H9 (cell line): ENCODE results near the gene CISD1. TPM values are rescaled to one million over a fixed set of nuclear protein-coding genes. Genes with fewer than 3 reads are reported as not detected.

Experiments
- DNase-seq: peaks from one replicate; pipeline ENCODE4 v3.0.0-alpha.2; 2017
- H2AFZ ChIP-seq: one replicate; pipeline ENCODE4 v1.6.1; 2013; ENCODE audit warnings: mild to moderate bottlenecking, low read length, control low read depth, moderate library complexity
- H2AK5ac ChIP-seq: 2 replicates; pipeline ENCODE4 v1.6.1; 2013; ENCODE audit warnings: low read length, control low read depth, mixed read lengths; ENCODE audit not compliant: insufficient read length
- H2BK120ac ChIP-seq: one replicate; pipeline ENCODE4 v1.6.1; 2013; ENCODE audit warnings: low read depth, mild to moderate bottlenecking, low read length, control low read depth, inconsistent platforms; ENCODE audit not compliant: poor library complexity, severe bottlenecking
- H2BK12ac ChIP-seq: 2 replicates; pipeline ENCODE4 v1.6.1; 2013; ENCODE audit warnings: low read length, control low read depth, mixed read lengths, low read depth; ENCODE audit not compliant: insufficient read length
- H2BK15ac ChIP-seq: 2 replicates; pipeline ENCODE4 v1.6.1; 2013; ENCODE audit warnings: low read depth, low read length, control low read depth
- H2BK20ac ChIP-seq: one replicate; pipeline ENCODE4 v1.6.1; 2013; ENCODE audit warnings: low read depth, mild to moderate bottlenecking, low read length, control low read depth, inconsistent platforms; ENCODE audit not compliant: poor library complexity, severe bottlenecking
- H2BK5ac ChIP-seq: 2 replicates; pipeline ENCODE4 v1.6.1; 2013; ENCODE audit warnings: low read length, control low read depth, mixed read lengths; ENCODE audit not compliant: insufficient read length
- H3K14ac ChIP-seq: 2 replicates; pipeline ENCODE4 v1.6.1; 2013; ENCODE audit warnings: low read length, control low read depth; ENCODE audit not compliant: insufficient read depth
- H3K18ac ChIP-seq: 2 replicates; pipeline ENCODE4 v1.6.1; 2013; ENCODE audit warnings: low read depth, mild to moderate bottlenecking, mixed read lengths, low read length, control low read depth; ENCODE audit not compliant: insufficient read length
- H3K23ac ChIP-seq: 2 replicates; pipeline ENCODE4 v1.6.1; 2013; ENCODE audit warnings: low read length, control low read depth, mixed read lengths, low read depth; ENCODE audit not compliant: insufficient read length
- H3K23me2 ChIP-seq: 2 replicates; pipeline ENCODE4 v1.6.1; 2013; ENCODE audit warnings: low read depth, mild to moderate bottlenecking, mixed read lengths, low read length, control low read depth; ENCODE audit not compliant: insufficient read length, poor library complexity, severe bottlenecking
- H3K27ac ChIP-seq: 2 replicates; pipeline ENCODE4 v1.5.1; 2013; ENCODE audit warnings: low read length, control low read depth, mixed read lengths, low read depth; ENCODE audit not compliant: insufficient read length
- H3K27me3 ChIP-seq: 2 replicates; pipeline ENCODE4 v1.6.1; 2013; ENCODE audit warnings: low read length, control low read depth, inconsistent platforms; ENCODE audit not compliant: insufficient read depth
- H3K4ac ChIP-seq: 2 replicates; pipeline ENCODE4 v1.6.1; 2013; ENCODE audit warnings: low read depth, mild to moderate bottlenecking, control low read depth, inconsistent platforms, low read length, moderate library complexity
- H3K4me1 ChIP-seq: 2 replicates; pipeline ENCODE4 v1.6.1; 2013; ENCODE audit warnings: low read length, control low read depth, inconsistent platforms; ENCODE audit not compliant: insufficient read depth
- H3K4me2 ChIP-seq: 2 replicates; pipeline ENCODE4 v1.6.1; 2013; ENCODE audit warnings: low read length, control low read depth, mixed read lengths; ENCODE audit not compliant: insufficient read length, insufficient read depth
- H3K56ac ChIP-seq: 2 replicates; pipeline ENCODE4 v1.6.1; 2013; ENCODE audit warnings: low read depth, mild to moderate bottlenecking, mixed read lengths, low read length, control low read depth; ENCODE audit not compliant: insufficient read length
- H3K79me1 ChIP-seq: 2 replicates; pipeline ENCODE4 v1.6.1; 2013; ENCODE audit warnings: low read depth, mild to moderate bottlenecking, moderate library complexity, low read length, control low read depth, inconsistent platforms; ENCODE audit not compliant: insufficient read depth, poor library complexity, severe bottlenecking
- H3K79me2 ChIP-seq: 2 replicates; pipeline ENCODE4 v1.6.1; 2013; ENCODE audit warnings: low read length, control low read depth, inconsistent platforms; ENCODE audit not compliant: insufficient read depth
- H3K9ac ChIP-seq: 2 replicates; pipeline ENCODE4 v1.6.1; 2013; ENCODE audit warnings: low read length, control low read depth, mixed read lengths; ENCODE audit not compliant: insufficient read length; ENCODE audit errors: extremely low read depth
- H3K9me3 ChIP-seq: one replicate; pipeline ENCODE4 v1.6.1; 2013; ENCODE audit warnings: low read depth, low read length, inconsistent platforms; ENCODE audit not compliant: control insufficient read depth
- H3T11ph ChIP-seq: one replicate; pipeline ENCODE4 v1.6.1; 2013; ENCODE audit warnings: mild to moderate bottlenecking, low read length, control low read depth, inconsistent platforms
- H4K20me1 ChIP-seq: one replicate; pipeline ENCODE4 v1.6.1; 2013; ENCODE audit not compliant: control insufficient read depth, insufficient read length, insufficient read depth
- H4K5ac ChIP-seq: 2 replicates; pipeline ENCODE4 v1.6.1; 2013; ENCODE audit warnings: low read depth, mild to moderate bottlenecking, mixed read lengths, low read length, control low read depth; ENCODE audit not compliant: insufficient read length
- H4K8ac ChIP-seq: replicated peaks from 2 replicates; pipeline ENCODE4 v1.6.1; 2013; ENCODE audit warnings: low read length, control low read depth, mixed read lengths, low read depth; ENCODE audit not compliant: insufficient read length
- H4K91ac ChIP-seq: 2 replicates; pipeline ENCODE4 v1.6.1; 2013; ENCODE audit warnings: low read depth, mild to moderate bottlenecking, moderate library complexity, mixed read lengths, low read length, control low read depth; ENCODE audit not compliant: insufficient read length
- H3K27ac Mint-ChIP-seq, 3 experiments: 2 replicates in 2 of 3; 3 replicates in 1 of 3; pipeline ENCODE4 v1.8.0; 2020 to 2021; ENCODE audit warnings: mixed read lengths in 3 of 3, mild to moderate bottlenecking in 1 of 3, moderate library complexity in 1 of 3
- H3K27me3 Mint-ChIP-seq: 2 replicates; pipeline ENCODE4 v1.8.0; 2021; ENCODE audit warnings: low read depth, mild to moderate bottlenecking, moderate library complexity, mixed read lengths
- H3K36me3 Mint-ChIP-seq, 3 experiments: 2 replicates in 2 of 3; 3 replicates in 1 of 3; pipeline ENCODE4 v1.8.0; 2020 to 2021; ENCODE audit warnings: low read depth in 3 of 3, mixed read lengths in 3 of 3; ENCODE audit not compliant: insufficient read depth in 1 of 3
- H3K4me1 Mint-ChIP-seq, 2 experiments: 2 replicates each; pipeline ENCODE4 v1.8.0; 2020; ENCODE audit warnings: mixed read lengths in 2 of 2
- H3K4me3 Mint-ChIP-seq, 2 experiments: 2 replicates in 1 of 2; 3 replicates in 1 of 2; pipeline ENCODE4 v1.8.0; 2020 to 2021; ENCODE audit warnings: mild to moderate bottlenecking in 2 of 2, mixed read lengths in 2 of 2, moderate library complexity in 1 of 2
- H3K9me3 Mint-ChIP-seq, 2 experiments: 2 replicates in 1 of 2; 3 replicates in 1 of 2; pipeline ENCODE4 v1.8.0; 2020; ENCODE audit warnings: mild to moderate bottlenecking in 2 of 2, mixed read lengths in 2 of 2, moderate library complexity in 1 of 2
- WGBS: extraction: QIAGEN DNeasy Blood & Tissue Kit; methylation state at CpG from one replicate; pipeline ENCODE4 v1.1.7; 2013; ENCODE audit warnings: missing lambda C conversion rate, low lambda C conversion rate, mixed read lengths; ENCODE audit not compliant: insufficient read length; ENCODE audit errors: extremely low coverage; 5-methylcytosine and 5-hydroxymethylcytosine counted together
- total RNA-seq: library from RNA; stranded (reverse); gene quantifications from 2 replicates; pipeline ENCODE4 v1.2.1, GENCODE V29; 2021
- TF ChIP-seq, protein P1 (sequence below): fragments of 200-600 bp; sonication (generic); conservative IDR thresholded peaks from 3 replicates; pipeline ENCODE4 v1.8.0; 2021; ENCODE audit warnings: antibody characterized with exemption, mild to moderate bottlenecking

Gene CISD1
- total RNA-seq, 1 experiment from 2014 or later, result 42.0 TPM

DNA sequence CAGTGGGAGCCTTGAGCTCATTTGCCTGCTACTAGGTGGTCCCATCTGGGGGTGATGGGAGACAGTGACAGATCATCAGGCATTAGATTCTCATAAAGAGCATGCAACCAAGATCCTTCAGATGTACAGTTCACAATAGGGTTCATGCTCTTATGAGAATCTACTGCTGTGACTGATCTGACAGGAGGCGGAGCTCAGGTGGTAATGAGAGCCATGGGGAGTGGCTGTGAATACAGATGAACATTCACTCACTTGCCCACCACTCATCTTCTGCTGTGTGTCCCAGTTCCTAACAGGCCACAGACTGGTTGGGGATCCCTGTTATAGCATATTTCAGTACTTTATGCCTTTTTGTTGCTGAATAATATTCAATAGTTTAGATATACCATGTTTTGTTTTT lies 59.3 kb downstream of the CISD1 start:
- Histone ChIP-seq H3K4ac (no peak overlapping the region), H2BK120ac (no peak overlapping the region), H3K23ac (no peak overlapping the region), H4K5ac (no peak overlapping the region), H3T11ph (no peak overlapping the region), H2BK15ac (no peak overlapping the region), H4K20me1 (no peaks in the 10 kb centered on the region), H4K8ac (no peak overlapping the region), H3K23me2 (no peaks in the 10 kb centered on the region), H3K79me1 (no peaks in the 10 kb centered on the region), H2AK5ac (no peak overlapping the region), H3K4me2 (no peak overlapping the region), H3K56ac (no peak overlapping the region), H3K79me2 (no peaks in the 10 kb centered on the region), H3K9ac (no peak overlapping the region), H3K27ac (no peak overlapping the region), H2BK20ac (no peak overlapping the region), H3K18ac (no peak overlapping the region), H3K14ac (no peak overlapping the region), H4K91ac (no peak overlapping the region), H2BK5ac (no peak overlapping the region), H2BK12ac (no peak overlapping the region), H3K27me3 (no peaks in the 10 kb centered on the region), H3K9me3 (no peaks in the 10 kb centered on the region), H2AFZ (no peak overlapping the region), H3K4me1 (no peaks in the 10 kb centered on the region)
- Mint-ChIP-seq H3K4me1 (no peaks in the 10 kb centered on the region), H3K36me3 (no peaks in the 10 kb centered on the region), H3K27ac (no peak overlapping the region), H3K9me3 (peaks cover 2 to 3% of the 10 kb centered on the region in 2 experiments; a peak in 2 of 5 replicates), H3K27me3 (no peaks in the 10 kb centered on the region; the same call in 1 of the 2 replicates), H3K4me3 (no peak overlapping the region)
- DNase-seq, result no peak
- WGBS, result no CpG with 5 or more reads among the region's 1 CpG
- TF ChIP-seq, protein P1, sequence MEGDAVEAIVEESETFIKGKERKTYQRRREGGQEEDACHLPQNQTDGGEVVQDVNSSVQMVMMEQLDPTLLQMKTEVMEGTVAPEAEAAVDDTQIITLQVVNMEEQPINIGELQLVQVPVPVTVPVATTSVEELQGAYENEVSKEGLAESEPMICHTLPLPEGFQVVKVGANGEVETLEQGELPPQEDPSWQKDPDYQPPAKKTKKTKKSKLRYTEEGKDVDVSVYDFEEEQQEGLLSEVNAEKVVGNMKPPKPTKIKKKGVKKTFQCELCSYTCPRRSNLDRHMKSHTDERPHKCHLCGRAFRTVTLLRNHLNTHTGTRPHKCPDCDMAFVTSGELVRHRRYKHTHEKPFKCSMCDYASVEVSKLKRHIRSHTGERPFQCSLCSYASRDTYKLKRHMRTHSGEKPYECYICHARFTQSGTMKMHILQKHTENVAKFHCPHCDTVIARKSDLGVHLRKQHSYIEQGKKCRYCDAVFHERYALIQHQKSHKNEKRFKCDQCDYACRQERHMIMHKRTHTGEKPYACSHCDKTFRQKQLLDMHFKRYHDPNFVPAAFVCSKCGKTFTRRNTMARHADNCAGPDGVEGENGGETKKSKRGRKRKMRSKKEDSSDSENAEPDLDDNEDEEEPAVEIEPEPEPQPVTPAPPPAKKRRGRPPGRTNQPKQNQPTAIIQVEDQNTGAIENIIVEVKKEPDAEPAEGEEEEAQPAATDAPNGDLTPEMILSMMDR, result no peak
